Liver (tissue), 3 donors: ENCODE data around the gene PCDHA1.

ENCODE experiments used
- CTCF ChIP-seq: fragments of 150-350 bp; IDR thresholded peaks from 2 replicates; pipeline ENCODE4 v1.5.1; 2017; ENCODE audit warnings: improper control_type of control experiment, low read depth, low read length; ENCODE audit not compliant: missing input control
- EGR1 ChIP-seq, 2 donors: IDR thresholded peaks; 2 replicates each; pipeline ENCODE4 v1.6.1; 2016 to 2018; ENCODE audit warnings: antibody characterized with exemption in 2 of 2, low read depth in 2 of 2
- GABPA ChIP-seq, 2 donors: IDR thresholded peaks in 1 of 2; conservative IDR thresholded peaks in 1 of 2; 2 replicates each; pipeline ENCODE4 v1.6.1; 2016; ENCODE audit warnings: antibody characterized with exemption in 2 of 2, mild to moderate bottlenecking in 1 of 2, moderate library complexity in 1 of 2
- JUND ChIP-seq, 2 donors: IDR thresholded peaks; 2 replicates each; pipeline ENCODE4 v1.6.1; 2016; ENCODE audit warnings: antibody characterized with exemption in 2 of 2
- RXRA ChIP-seq, 2 donors: IDR thresholded peaks; 2 replicates each; pipeline ENCODE4 v1.6.1; 2017 to 2018; ENCODE audit warnings: antibody characterized with exemption in 2 of 2, mild to moderate bottlenecking in 1 of 2
- TAF1 ChIP-seq: conservative IDR thresholded peaks from 2 replicates; pipeline ENCODE4 v1.6.1; 2016; ENCODE audit warnings: antibody characterized with exemption, mild to moderate bottlenecking
- YY1 ChIP-seq: IDR thresholded peaks from 2 replicates; pipeline ENCODE4 v1.6.1; 2016; ENCODE audit warnings: antibody characterized with exemption, mild to moderate bottlenecking
- TF ChIP-seq, protein P1 (sequence below): IDR thresholded peaks from 2 replicates; pipeline ENCODE4 v1.6.1; 2016; ENCODE audit warnings: antibody characterized with exemption, mild to moderate bottlenecking
- TF ChIP-seq, protein P2 (sequence below): IDR thresholded peaks from 2 replicates; pipeline ENCODE4 v1.6.1; 2016; ENCODE audit warnings: antibody characterized with exemption
- donor health status: healthy.
- donor health status: healthy.

- TF ChIP-seq EGR1 (IDR thresholded peaks at IDR 0.05; ENCODE audit: low read depth in 2 of 2) (no peak), CTCF (no peak), GABPA (IDR thresholded peaks at IDR 0.05 in 1 of 2, conservative IDR thresholded peaks at IDR 0.05 in 1 of 2) (no peak), JUND (IDR thresholded peaks at IDR 0.05) (no peak), TAF1 (no peak), YY1 (no peak), RXRA (IDR thresholded peaks at IDR 0.05) (no peak)
- TF ChIP-seq, protein P1, sequence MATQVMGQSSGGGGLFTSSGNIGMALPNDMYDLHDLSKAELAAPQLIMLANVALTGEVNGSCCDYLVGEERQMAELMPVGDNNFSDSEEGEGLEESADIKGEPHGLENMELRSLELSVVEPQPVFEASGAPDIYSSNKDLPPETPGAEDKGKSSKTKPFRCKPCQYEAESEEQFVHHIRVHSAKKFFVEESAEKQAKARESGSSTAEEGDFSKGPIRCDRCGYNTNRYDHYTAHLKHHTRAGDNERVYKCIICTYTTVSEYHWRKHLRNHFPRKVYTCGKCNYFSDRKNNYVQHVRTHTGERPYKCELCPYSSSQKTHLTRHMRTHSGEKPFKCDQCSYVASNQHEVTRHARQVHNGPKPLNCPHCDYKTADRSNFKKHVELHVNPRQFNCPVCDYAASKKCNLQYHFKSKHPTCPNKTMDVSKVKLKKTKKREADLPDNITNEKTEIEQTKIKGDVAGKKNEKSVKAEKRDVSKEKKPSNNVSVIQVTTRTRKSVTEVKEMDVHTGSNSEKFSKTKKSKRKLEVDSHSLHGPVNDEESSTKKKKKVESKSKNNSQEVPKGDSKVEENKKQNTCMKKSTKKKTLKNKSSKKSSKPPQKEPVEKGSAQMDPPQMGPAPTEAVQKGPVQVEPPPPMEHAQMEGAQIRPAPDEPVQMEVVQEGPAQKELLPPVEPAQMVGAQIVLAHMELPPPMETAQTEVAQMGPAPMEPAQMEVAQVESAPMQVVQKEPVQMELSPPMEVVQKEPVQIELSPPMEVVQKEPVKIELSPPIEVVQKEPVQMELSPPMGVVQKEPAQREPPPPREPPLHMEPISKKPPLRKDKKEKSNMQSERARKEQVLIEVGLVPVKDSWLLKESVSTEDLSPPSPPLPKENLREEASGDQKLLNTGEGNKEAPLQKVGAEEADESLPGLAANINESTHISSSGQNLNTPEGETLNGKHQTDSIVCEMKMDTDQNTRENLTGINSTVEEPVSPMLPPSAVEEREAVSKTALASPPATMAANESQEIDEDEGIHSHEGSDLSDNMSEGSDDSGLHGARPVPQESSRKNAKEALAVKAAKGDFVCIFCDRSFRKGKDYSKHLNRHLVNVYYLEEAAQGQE: no peak
- TF ChIP-seq, protein P2, sequence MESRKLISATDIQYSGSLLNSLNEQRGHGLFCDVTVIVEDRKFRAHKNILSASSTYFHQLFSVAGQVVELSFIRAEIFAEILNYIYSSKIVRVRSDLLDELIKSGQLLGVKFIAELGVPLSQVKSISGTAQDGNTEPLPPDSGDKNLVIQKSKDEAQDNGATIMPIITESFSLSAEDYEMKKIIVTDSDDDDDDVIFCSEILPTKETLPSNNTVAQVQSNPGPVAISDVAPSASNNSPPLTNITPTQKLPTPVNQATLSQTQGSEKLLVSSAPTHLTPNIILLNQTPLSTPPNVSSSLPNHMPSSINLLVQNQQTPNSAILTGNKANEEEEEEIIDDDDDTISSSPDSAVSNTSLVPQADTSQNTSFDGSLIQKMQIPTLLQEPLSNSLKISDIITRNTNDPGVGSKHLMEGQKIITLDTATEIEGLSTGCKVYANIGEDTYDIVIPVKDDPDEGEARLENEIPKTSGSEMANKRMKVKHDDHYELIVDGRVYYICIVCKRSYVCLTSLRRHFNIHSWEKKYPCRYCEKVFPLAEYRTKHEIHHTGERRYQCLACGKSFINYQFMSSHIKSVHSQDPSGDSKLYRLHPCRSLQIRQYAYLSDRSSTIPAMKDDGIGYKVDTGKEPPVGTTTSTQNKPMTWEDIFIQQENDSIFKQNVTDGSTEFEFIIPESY: no peak
These were observed 91.3 kb downstream of the PCDHA1 start for GRCh38 chr5:140877262-140877581.
